CD4-positive, alpha-beta T cell (primary cell): Measurements from ENCODE around the gene PTPRM. TPM values are rescaled to one million over a fixed set of nuclear protein-coding genes. Genes with fewer than 3 reads are reported as not detected.

ENCODE experiments used
- ATAC-seq: fragments of 200-7000 bp; cut with Tn5 transposase; one replicate; pipeline ENCODE4 v1.10.0; 2022; ENCODE audit warnings: mild to moderate bottlenecking; ENCODE audit not compliant: poor library complexity
- CTCF ChIA-PET: fragments of 350-600 bp; sonication (Branson Sonifier 250); formaldehyde crosslinking; loops from one replicate; lab custom pipeline; 2021; ENCODE audit warnings: antibody characterized with exemption, inconsistent platforms; lab: Charles Lee
- POLR2A ChIA-PET: fragments of 350-600 bp; sonication (Branson Sonifier 250); formaldehyde crosslinking; loops from one replicate; lab custom pipeline; 2021; ENCODE audit warnings: antibody characterized with exemption, inconsistent platforms; lab: Charles Lee
- DNase-seq, 14 experiments: peaks; one replicate each; pipeline ENCODE4 v3.0.0-alpha.2; 2013 to 2020; ENCODE audit warnings: mixed read lengths in 2 of 14
- H3K27ac ChIP-seq, 2 donors: one replicate each; pipeline versions ENCODE4 v1.5.1 to v1.7.0; 2013; ENCODE audit warnings: low read length in 2 of 2, low read depth in 1 of 2, mild to moderate bottlenecking in 1 of 2
- H3K27me3 ChIP-seq, 2 experiments: 1 replicate in 1 of 2; 2 replicates in 1 of 2; pipeline versions ENCODE4 v1.6.1 to v1.7.0; 2013; ENCODE audit warnings: low read length in 2 of 2, control low read depth in 1 of 2, mild to moderate bottlenecking in 1 of 2, moderate library complexity in 1 of 2; ENCODE audit not compliant: insufficient read depth in 2 of 2, control insufficient read depth in 1 of 2
- H3K36me3 ChIP-seq: one replicate; pipeline ENCODE4 v1.6.1; 2013; ENCODE audit warnings: low read length, control low read depth; ENCODE audit not compliant: insufficient read depth
- H3K4me1 ChIP-seq: one replicate; pipeline ENCODE4 v1.6.1; 2013; ENCODE audit warnings: low read length, control low read depth; ENCODE audit not compliant: insufficient read depth
- H3K4me3 ChIP-seq: one replicate; pipeline ENCODE4 v1.5.1; 2013; ENCODE audit warnings: mild to moderate bottlenecking, low read length, moderate library complexity
- H3K9me3 ChIP-seq, 2 experiments: 1 replicate in 1 of 2; 2 replicates in 1 of 2; pipeline versions ENCODE4 v1.6.1 to v1.7.0; 2013; ENCODE audit warnings: low read length in 2 of 2, mild to moderate bottlenecking in 2 of 2, control low read depth in 1 of 2, moderate library complexity in 1 of 2; ENCODE audit not compliant: control insufficient read depth in 1 of 2, insufficient read depth in 1 of 2
- H3K27ac Mint-ChIP-seq: one replicate; pipeline ENCODE4 v1.8.0; 2020; ENCODE audit warnings: mixed read lengths
- H3K27me3 Mint-ChIP-seq: one replicate; pipeline ENCODE4 v1.8.0; 2021; ENCODE audit warnings: mixed read lengths
- H3K36me3 Mint-ChIP-seq: one replicate; pipeline ENCODE4 v1.8.0; 2021; ENCODE audit warnings: low read depth, mixed read lengths
- H3K4me1 Mint-ChIP-seq: one replicate; pipeline ENCODE4 v1.8.0; 2021; ENCODE audit warnings: low read depth, mixed read lengths
- H3K4me3 Mint-ChIP-seq: one replicate; pipeline ENCODE4 v1.8.0; 2020; ENCODE audit warnings: mild to moderate bottlenecking, mixed read lengths
- H3K9me3 Mint-ChIP-seq: one replicate; pipeline ENCODE4 v1.8.0; 2020; ENCODE audit warnings: mixed read lengths
- intact Hi-C, 2 experiments: fragments of 100-400 bp; cut with DNase I in 1 of 2; cut with micrococcal nuclease in 1 of 2; formaldehyde crosslinking; loops; one replicate each; pipeline versions ENCODE4 v1.15.1 to v1.9.0; 2023 to 2025; cut with DNase I, micrococcal nuclease
- total RNA-seq, 174 experiments: library from RNA in 2 of 174; stranded (reverse) in 2 of 174; gene quantifications; one replicate each; pipeline ENCODE4 v1.2.3 and lab custom pipeline; 2021 to 2026
- TF ChIP-seq, protein P1 (sequence below): fragments of 200-600 bp; IDR thresholded peaks from one replicate; pipeline ENCODE4 v1.8.0; 2022; ENCODE audit warnings: antibody characterized with exemption, mild to moderate bottlenecking

PTPRM gene
- total RNA-seq, 2 experiments from 2014 or later: 21.7 to 21.9 TPM

DNA sequence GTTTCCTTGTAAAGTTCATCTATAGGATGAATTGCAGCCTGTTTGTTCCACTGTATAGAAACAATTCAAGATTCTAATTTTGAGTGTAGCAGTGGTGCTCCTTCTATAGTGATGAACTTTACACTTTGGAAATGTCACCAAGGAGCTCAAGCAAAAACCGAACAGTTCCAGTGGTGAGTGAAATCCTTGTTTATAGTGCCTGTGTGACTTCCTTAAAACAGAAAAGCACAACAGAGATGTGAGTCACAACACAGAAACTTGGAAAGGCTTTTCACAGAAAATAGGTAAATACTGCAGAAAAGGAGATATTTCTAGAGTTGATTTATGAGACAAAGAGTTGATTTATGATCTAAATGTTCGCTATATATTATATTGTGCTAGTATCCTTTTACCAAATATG lies 482.0 kb downstream of the PTPRM start:
- intact Hi-C loops: no loop called here
- peaks cover 59% of the 10 kb centered on the region for H3K4me1 Mint-ChIP-seq
- no peaks in the 10 kb centered on the region for H3K9me3 Mint-ChIP-seq

DNA sequence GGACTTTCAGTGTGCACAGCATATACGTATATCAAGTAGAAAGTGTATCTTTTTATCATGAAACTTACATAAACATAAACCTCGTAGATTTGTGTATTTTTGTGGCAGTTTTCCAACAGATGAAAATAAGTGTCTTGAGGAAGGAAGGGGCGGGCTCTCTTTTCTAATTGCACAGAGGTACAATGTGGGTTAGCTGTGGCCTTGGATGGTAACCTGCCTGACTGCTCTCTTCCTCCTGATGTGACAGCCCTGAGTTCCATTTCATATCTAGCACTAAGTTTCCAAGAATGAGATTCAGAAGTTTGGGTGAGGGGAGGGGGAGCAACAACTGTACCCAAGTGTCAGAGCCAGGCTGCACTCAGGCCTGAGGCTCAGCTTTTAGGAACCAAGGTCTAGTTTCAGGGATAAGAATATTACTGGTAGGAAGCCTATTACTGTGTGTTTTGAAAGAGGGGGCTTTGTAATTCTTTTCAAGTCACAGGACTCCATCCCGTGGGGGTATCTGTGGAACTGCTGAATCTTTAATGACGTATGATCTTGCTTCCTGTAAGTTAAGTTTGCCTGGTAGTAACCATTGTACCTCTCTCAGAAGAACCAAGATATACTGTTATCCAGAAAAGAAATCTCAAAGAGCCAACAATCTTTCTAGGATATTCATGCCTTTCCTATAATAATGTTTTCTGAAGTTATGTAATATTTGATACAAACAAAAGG lies 483.7 kb downstream of the PTPRM start:
- Histone ChIP-seq H3K36me3 (no peaks in the 10 kb centered on the region), H3K4me3 (no peak overlapping the region), H3K27me3 (no peaks in the 10 kb centered on the region), H3K9me3 (no peaks in the 10 kb centered on the region), H3K4me1 (no peaks in the 10 kb centered on the region), H3K27ac (no peak overlapping the region)
- Mint-ChIP-seq H3K4me1 (peaks cover 57% of the 10 kb centered on the region), H3K4me3 (peak overlapping the region; percentile 31), H3K27me3 (no peaks in the 10 kb centered on the region), H3K9me3 (no peaks in the 10 kb centered on the region), H3K27ac (peak overlapping the region; percentile 82), H3K36me3 (no peaks in the 10 kb centered on the region)
- DNase-seq: peak in 2 of 14 experiments; percentile 11 to 14
- peak; percentile 41 for ATAC-seq
- intact Hi-C loops: loop anchor here in 1 of 2 experiments (5.0 kb wide), 1 partner anchor 317 kb away; no protein-coding TSS in a partner anchor
- TF ChIP-seq, protein P1, sequence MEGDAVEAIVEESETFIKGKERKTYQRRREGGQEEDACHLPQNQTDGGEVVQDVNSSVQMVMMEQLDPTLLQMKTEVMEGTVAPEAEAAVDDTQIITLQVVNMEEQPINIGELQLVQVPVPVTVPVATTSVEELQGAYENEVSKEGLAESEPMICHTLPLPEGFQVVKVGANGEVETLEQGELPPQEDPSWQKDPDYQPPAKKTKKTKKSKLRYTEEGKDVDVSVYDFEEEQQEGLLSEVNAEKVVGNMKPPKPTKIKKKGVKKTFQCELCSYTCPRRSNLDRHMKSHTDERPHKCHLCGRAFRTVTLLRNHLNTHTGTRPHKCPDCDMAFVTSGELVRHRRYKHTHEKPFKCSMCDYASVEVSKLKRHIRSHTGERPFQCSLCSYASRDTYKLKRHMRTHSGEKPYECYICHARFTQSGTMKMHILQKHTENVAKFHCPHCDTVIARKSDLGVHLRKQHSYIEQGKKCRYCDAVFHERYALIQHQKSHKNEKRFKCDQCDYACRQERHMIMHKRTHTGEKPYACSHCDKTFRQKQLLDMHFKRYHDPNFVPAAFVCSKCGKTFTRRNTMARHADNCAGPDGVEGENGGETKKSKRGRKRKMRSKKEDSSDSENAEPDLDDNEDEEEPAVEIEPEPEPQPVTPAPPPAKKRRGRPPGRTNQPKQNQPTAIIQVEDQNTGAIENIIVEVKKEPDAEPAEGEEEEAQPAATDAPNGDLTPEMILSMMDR: no peak
- ChIA-PET CTCF (no interaction called here), POLR2A (no interaction called here)

More for the DNA sequence above, 482.0 kb downstream of the PTPRM start:
- H3K36me3 Mint-ChIP-seq: no peaks in the 10 kb centered on the region
- no peak for ATAC-seq
- no peak overlapping the region for H3K4me3 ChIP-seq
- H3K27me3 ChIP-seq: no peaks in the 10 kb centered on the region
- CTCF ChIA-PET: no interaction called here
- POLR2A ChIA-PET: no interaction called here
- no peaks in the 10 kb centered on the region for H3K36me3 ChIP-seq
- H3K27ac Mint-ChIP-seq: no peak overlapping the region
- no peak overlapping the region for H3K4me3 Mint-ChIP-seq
- DNase-seq: no peak
- H3K9me3 ChIP-seq: no peaks in the 10 kb centered on the region
- no peaks in the 10 kb centered on the region for H3K27me3 Mint-ChIP-seq
- TF ChIP-seq, protein P1: no peak
- no peak overlapping the region for H3K27ac ChIP-seq
- no peaks in the 10 kb centered on the region for H3K4me1 ChIP-seq

DNA sequence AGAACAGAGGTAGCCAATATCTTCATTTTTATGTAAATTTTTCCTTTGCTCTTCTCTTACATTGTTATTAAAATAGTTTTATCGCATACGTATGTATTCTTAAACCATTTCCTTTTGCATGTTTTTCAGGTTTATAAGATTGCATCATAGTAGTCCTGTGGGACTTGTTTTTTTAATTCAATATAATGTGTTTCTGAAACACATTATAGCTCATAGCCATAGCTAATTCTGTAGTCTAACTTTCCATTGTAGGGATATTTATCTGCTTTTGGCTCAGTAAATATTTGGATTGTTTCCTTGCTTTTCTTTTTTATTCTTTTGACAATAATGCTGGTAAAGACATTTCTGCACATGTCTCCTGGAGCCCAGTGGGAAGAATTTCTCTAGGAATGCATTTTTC lies 484.3 kb downstream of the PTPRM start:
- Mint-ChIP-seq H3K27me3 (no peaks in the 10 kb centered on the region), H3K4me1 (peaks cover 50% of the 10 kb centered on the region), H3K36me3 (no peaks in the 10 kb centered on the region), H3K4me3 (no peak overlapping the region), H3K27ac (peak overlapping the region; percentile 82), H3K9me3 (no peaks in the 10 kb centered on the region)
- TF ChIP-seq, protein P1: no peak
- intact Hi-C loops: loop anchor here in 1 of 2 experiments (5.0 kb wide), 1 partner anchor 316 kb away; no protein-coding TSS in a partner anchor
- H3K9me3 ChIP-seq: no peaks in the 10 kb centered on the region
- H3K4me1 ChIP-seq: no peaks in the 10 kb centered on the region
- POLR2A ChIA-PET: no interaction called here
- ATAC-seq: no peak
- CTCF ChIA-PET: no interaction called here
- H3K36me3 ChIP-seq: no peaks in the 10 kb centered on the region
- H3K27ac ChIP-seq: no peak overlapping the region
- H3K4me3 ChIP-seq: no peak overlapping the region
- no peaks in the 10 kb centered on the region for H3K27me3 ChIP-seq
- DNase-seq: no peak
